HG03558 (cell line): ENCODE data around the gene PIGQ.
"Not testable (repeated sequence)": the region's sequence is repeated elsewhere in the genome, so short reads cannot be mapped to it uniquely, and the experiment has no call there.

Source experiments
- ATAC-seq: cut with Tn5 transposase; IDR thresholded peaks from one replicate; pipeline ENCODE4 v1.9.1; 2021; ENCODE audit warnings: moderate number of reproducible peaks; ENCODE audit not compliant: unreplicated experiment; ENCODE audit errors: extremely low read depth

Gene PIGQ

DNA sequence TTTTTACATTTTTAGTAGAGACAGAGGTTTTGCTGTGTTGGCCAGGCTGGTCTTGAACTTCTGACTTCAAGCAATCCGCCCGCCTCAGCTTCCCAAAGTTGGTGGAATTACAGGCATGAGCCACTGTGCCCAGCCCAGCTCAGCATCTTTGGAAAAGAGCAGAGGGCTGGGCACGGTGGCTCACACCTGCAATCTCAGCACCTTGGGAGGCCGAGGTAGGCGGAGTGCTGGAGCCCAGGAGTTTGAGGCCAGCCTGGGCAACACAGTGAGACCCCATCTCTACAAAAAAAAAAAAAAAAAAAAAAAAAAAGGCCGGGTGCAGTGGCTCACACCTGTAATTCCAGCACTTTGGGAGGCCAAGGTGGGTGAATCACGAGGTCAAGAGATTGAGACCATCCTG lies 27.9 kb downstream of the PIGQ start:
- ATAC-seq, result not testable (repeated sequence)

DNA sequence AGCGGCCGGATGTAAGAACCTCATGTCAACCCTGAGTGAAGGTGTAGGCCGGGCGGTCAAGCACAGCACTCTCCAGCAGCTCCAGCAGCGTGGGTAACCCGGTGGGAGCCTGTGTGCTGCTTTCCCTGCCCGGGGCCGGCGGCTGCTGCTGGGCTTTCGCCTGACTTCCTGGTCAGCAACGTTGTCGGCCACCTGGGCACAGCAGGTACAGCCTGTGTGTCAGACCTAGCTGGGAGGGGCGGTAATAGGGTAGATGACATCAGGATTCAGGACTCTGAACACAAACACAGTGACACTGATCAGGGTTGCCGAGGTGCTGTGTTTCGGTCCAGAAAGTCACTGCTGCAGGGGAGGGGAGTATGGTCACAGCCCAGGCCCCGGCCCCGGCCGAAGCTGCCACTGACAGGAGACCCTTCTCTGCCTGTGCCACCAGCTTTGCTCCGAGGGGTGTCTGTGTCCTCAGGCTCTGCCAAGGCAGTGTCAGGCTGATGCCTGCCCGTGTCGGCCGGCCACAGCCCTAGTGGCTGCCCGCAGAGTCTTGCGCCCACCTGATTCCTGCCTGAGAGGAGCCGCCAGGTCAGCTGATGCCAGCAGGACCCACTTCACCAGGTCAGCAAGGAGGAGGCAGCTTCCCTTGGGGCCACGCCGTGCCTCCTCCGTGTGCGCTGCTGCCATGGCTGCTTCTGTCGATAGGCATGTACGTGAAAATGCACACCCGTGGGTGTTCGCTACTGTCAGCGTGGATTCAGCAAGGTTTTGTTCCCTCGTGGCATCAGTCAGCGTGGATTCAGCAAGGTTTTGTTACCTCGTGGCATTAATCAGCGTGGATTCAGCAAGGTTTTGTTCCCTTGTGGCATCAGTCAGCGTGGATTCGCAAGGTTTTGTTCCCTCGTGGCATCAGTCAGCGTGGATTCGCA lies 29.3 kb downstream of the PIGQ start:
- no peak for ATAC-seq

DNA sequence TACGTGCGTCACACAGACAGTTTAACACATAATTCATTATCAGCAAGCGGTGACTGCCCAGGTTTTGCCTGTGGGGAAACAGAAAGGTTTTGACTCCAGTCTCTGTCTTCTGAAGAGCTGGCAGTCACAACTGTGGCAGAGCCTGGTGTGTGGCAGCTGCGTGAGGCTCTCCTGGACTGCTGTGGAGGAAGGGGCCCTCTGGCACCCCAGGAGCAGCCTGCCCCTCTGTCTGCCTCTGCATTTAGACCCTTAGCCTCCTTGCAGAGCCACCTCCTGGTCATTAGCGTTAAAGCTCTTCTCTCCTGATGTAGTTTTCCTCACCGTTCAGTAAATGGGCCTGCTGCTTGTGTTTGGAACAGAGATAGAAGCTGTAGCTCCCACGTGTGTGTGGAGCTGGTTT lies 31.0 kb downstream of the PIGQ start:
- ATAC-seq, result no peak

DNA sequence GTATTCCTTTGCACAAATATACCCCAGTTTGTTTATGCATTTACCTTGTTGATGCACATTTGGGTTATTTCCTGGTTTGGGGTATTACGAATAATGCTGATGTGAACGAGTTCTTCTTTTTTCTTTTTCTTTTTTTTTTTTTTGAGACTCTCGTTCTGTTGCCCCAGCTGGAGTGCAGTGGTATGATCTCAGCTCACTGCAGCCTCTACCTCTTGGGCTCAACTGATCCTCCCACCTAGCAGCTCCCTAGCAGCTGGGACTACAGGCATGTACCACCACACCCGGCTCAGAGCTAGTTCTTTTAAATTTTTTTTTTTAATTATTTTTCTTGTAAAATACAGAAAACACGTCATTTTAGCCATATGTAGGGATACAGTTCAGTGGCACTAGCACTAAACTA lies 34.2 kb downstream of the PIGQ start:
- ATAC-seq, result no peak

DNA sequence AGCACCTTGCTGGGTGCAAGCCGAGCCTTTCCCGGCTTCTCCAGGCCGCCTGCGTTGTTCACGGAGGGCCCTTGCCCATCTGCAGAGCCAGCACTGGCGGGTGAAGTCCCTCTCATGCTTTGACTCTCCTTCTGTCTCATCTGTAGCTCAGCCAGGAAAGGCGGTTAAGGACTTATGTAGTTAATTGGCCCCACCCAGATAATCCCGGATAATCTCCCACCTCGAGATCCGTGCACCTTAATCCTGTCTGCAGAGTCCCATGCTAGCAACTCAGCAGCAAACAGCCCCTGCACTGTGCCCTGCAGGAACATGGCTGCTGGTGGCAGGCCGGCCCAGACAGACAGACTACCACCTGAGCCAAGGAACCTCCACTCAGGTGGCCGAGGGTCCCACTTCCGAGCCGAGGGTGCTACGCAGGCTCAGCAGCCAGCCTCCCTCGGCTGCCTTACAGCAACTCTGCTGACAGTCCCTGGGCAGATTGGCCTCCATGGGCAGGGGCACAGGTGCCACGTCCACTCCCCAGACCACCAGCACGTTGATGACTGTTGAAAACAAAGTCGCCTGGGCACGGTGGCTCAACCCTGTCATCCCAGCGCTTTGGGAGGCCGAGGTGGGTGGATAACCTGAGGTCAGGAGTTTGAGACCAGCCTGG lies 37.0 kb downstream of the PIGQ start:
- no peak for ATAC-seq

DNA sequence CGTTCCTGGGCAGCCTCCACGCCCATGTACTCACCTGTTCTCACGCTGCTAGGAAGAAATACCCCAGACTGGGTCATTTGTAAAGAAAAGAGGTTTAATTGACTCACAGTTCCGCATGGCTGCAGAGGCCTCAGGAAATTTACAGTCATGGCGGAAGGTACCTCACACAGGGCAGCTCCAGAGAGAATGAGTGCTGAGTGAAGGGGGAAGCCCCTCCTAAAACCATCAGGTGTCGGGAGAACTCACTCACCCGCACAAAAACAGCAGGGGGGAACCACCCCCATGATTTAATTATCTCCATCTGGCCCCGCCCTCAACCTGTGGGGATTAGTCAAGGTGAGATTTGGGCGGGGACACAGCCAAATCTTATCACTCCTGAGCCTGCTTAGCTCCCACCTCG lies 38.3 kb downstream of the PIGQ start:
- ATAC-seq, result no peak

DNA sequence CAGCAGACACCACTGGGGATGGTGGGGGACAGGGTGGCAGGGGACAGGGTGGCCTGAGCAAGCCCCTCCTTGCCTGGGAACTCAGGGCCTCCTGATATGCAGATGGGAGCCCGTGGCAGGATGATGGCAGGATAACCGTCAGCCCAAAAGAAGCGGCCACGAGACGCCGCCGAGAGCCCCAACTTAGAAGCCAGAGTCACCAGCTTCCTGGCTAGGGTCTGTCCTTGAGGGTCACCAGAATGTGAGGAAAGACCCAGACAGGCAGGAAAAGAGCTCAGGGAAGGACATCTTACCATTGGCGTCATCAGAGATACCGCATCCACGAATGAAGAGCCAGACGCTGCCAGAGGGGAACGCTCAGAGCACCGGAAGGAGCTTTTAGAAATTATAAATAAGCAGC lies 39.5 kb downstream of the PIGQ start:
- no peak for ATAC-seq

DNA sequence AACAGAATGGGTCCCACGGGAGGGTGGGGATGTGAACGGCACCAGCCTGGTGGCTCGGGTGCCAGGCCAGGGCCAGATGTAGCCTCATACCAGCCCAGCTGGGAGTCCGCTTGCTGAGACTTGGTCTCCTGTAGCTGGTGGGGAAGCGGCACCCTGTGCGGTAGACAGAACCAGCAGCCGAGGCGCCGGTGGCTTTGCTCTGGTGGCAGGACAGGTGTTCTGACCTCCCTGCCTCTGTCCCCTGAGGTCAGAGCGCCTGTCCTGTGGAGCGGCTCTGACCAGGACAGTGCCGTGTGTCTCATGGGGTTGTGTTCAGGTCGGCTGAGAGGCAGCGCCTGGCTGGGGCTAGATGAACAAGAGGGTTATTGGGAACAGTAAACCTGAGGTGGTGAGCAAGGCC lies 40.2 kb downstream of the PIGQ start:
- no peak for ATAC-seq

DNA sequence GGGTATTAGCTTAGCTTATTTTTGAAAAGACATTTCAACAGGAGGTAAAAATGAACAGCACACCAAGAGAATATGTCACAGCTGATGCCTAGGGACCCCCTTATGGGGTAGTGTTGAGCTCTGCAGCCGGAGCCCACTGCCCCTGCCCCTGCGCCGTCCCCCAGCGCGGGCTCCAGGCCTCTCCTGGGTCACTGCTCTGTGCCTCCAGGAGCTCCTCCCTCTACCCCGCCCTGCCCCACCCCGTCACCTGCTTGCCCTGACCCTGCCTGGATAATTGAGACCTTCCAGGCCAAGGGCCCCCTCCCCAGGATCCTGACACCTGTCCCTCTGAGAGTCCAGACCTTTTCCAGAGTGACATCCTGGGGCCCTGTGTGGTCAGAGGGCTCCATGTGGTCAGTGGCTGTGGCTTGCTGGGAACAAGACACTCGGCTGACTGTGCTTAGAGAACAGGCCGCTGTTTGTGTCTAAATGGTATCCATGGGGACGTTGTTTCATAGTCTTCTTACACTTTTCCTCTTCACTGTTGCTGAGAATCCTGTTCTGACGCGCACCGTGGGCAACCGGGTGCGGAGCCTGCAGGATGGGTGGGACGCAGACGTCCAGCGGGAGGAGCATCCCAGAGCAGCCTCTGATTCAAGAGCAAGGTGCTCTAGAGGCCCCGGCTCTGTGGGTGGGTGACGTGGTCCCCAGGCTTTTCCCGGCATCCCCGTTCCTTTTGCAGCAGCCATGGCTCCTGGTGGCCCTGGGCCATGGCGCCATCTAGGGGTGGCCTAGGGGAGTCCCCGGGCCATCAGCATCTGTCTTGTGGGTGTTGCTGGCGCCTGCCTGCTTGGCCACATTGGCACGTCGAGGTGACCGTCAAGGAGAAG lies 41.0 kb downstream of the PIGQ start:
- no peak for ATAC-seq

DNA sequence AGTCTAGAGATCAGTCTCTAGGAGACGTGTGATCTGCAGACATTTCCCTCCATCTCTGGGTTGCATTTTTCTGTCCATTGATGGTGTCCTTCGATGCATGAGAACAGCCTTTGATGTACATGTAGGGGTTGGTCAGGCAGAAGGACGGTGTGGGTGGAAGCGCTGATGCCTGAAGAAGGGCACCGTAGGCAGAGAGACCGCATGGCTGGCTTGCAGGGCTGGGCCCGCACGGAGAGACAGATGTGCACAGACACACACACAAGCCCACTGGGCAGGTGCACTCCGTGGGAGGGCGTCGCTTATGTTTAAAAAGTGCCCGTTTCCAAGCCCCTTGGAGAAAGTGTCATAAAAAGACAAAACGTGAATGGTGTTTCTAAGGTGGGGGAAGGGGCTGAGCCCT lies 45.4 kb downstream of the PIGQ start:
- ATAC-seq, result no peak

DNA sequence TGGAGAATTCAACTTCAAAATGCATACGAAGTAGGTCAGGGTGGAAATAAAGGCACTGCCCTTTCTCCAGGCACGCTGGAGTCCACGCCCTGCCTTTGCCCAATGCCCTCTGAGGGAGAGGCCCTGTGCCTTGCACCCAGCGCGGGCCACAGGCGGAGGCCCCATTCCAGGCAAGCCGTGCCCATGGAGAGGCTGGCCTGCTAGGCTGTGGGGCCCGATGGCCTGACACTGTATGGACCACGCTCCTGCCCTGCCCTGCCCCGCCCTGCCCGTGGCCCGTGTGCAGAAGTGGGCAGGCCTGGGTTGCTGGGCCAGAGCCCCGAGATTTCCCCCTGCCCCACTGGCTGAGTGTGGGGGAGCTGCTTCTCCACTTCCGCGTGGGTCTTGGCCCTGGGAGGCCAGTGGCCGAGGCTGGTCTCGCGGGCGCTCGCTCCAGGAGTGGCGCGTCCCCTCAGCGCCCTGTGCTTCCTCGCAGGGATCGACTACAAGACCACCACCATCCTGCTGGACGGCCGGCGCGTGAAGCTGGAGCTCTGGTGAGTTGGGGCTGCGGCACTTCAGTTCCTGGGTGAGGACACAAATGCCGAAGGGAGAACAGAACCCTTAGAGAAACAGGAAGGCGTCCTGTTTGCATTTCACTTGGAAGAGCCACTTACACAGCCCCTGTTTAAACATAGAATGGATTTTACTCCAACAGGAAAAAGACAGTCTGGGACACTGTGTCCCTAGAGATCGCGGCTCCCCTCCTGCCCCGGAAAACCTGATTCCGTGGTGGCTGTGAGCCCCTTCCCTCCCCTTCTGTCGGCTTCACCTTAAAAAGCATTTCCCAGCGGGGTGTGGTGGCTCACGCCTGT lies 47.2 kb downstream of the PIGQ start:
- no peak for ATAC-seq

DNA sequence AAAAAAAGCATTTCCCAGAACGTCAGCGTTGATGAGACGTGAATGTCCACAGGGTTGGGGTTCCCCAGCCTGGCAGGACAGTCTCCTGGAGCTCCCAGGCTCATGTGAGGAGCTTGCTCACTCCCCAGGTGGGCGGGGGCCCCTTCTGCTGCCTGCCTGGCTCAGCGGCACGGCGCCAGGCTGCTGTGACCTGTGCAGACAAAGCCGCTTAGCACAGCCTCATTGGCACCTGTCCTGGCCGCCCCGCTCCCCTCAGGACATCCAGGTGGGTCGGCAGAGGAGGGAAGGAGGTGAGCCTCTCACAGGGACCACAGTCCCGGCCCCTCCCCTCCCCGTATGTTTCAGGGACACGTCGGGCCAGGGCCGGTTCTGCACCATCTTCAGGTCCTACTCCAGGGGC lies 48.1 kb downstream of the PIGQ start:
- no peak for ATAC-seq

DNA sequence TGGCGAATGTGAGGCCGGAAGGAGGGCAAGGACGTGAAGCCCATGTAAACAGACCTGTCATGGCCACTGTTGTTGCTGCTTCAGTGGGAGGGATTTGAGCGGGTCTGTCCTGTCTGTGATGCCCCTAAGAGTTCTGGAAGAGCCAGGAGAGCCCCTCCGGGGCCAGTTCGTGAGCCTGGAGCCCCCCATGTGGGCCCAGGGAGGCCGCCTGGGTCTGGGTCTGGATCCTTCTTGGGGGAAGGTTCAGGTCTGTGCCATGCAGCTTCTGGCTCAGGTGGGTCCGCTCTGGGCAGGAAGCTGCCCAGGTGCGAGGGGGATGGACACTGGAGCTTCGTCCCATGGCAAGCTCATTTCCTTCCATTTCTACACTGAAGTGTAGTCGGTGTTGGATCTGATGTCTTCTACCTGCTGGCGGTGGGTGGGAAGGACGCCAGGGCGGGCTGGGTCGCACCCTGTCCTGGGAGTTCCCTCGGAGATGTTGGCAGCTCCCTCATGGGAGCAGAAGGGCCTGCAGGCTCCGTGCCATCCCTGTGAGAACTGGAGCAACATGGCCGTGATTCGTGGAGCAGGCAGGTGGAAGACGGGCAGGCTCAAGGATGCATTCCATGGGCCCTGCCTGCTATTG lies 49.8 kb downstream of the PIGQ start:
- ATAC-seq, result no peak

DNA sequence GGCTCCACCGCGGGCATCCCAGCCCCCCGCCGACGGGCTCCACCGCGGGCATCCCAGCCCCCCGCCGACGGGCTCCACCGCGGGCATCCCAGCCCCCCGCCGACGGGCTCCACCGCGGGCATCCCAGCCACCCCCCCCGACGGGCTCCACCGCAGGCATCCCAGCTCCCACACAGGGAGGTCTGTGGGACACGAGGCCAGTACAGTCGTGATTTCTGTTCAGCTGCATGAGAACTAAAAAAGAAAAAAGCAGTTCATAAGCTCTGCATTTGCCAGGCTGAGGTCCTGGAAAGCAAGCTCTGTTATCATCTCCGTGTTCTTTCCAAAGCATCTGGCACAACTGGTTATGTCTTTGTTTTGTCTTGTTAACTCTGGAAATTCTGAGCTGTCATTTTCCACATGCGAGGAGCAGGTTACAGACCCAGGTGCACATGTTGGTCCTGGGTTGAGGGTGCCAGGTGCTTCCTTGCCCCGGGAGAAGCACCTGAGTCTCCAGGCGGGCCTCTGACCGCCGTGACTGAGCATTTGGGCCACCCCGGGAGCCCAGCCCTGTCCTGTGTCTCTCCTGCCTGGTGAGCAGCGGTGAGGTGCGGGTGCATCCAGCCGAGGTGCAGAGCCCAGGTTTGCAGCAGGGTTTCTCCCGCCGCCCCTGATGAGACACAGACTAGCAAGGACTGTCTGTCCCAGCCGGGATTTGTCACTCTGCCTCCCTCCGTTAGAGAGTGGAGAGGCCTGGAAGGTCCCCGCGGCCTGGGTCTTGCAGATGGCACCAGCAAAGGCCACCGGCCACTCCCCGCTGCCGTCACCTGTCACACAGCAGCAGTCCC lies 51.1 kb downstream of the PIGQ start:
- no peak for ATAC-seq

DNA sequence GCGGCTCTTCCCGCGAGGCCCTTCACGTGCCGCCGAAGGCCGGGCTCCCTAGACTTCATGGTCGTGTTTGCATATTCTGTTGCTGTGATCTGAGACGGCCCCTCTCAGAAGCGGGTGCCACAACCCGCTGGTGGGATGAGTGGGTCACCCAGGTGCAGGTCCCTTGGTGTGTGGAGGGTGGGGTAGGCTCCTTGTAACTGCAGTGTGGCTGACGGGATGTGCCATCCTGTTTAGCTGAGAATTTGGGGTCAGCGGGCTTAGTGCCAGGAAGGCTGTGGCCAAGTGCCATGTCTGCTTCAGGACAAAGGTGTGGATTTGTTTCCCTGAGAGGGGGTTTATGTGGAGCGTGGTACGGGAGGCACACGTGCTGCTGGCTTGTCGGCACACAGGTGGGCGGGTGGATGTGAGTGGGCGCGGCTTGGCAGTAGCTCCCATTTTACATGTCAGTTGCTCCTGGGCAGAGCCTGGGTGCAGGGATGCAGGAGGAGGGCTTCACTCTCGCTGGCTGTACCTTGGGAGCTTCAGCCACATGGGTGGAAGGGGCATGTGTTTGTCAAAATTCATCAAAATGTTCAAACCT lies 51.8 kb downstream of the PIGQ start:
- ATAC-seq, result no peak

DNA sequence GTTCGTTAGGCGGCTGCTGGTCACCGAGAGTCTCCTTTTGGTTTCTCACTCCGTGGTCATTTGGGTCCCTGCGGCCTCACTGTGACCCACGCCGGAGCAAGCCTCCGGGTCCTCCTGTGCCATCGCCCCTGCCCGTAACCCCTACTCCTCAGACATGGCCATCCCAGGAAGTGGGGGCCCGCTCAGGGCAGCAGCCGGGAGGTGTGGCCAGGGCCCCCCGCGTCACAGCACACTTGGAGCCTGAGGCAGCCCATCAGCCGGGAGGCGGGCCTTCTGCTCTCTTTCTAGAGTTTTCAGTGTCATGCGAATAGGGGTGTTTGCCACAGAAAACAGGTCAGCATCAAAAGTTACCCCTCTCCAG lies 53.1 kb downstream of the PIGQ start:
- no peak for ATAC-seq

DNA sequence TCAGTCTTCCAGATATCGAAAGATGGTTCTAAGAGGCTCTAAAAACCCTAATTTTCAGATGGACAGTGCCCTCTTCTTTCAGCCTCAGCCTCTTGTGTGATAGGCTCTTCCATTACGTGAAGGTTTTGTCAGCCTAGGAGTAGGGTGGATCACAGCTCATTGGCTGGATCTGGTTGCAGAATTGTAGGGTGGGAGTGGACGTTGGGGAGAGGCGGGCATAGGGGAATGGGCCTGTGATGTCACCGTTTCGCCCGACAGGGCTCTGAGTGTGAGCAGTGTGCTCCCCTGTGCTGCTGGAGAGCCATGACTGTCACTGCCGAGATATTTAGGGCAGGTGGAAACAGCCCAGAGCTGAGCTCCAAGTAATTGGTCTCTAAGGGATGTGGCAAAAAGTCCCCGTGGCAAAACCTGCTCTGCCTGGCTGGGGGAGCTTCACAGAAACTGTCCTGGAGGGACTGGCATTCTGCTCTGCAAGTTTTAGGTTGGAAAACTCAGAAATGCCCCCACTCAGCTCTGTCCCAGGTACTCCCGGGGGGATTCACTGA lies 54.8 kb downstream of the PIGQ start:
- no peak for ATAC-seq
